Measurements from ENCODE around the gene RGS12. TPM values are rescaled to one million over a fixed set of nuclear protein-coding genes. Genes with fewer than 3 reads are reported as not detected.

Gene RGS12
- total and polyA plus RNA-seq, 2 of the 13 experiments (the other 11 are each of a cell fraction or from before 2014, with no cell fraction given), result 21.0 to 27.7 TPM

DNA sequence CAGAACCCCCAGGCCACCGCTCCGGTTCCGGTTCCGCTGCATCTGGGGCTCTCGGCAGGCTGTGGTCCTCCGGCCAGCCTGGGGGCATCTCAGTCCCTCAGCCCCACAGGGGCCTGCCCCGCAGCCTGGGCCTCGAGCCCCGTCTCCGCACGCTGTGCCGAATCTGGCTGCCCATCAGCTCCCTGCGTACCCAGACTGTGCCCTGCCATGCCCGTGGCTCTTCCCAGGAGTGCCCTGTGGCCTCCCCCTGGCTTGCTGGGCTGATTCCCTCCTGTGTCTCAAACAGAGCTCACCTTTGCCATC is 44.7 kb upstream of the RGS12 start:
- FAIRE-seq (no peak), ATAC-seq (no peak), DNase-seq (ENCODE audit: low spot score) (no peak)
- in situ Hi-C loops (cut with HindIII; ENCODE audit: extremely low pct_ligation_motif_present, low pct_unique_long_range_greater_than_20kb), result no loop called here
- no peak overlapping the region for H2AFZ ChIP-seq (ENCODE audit: low read length)
- H4K20me1 ChIP-seq (ENCODE audit: insufficient read depth, low read length), result 0 out of 2 replicates have a peak, but pooled peaks cover 3% of the 10 kb centered on the region
- no peaks in the 10 kb centered on the region for H3K79me2 ChIP-seq (ENCODE audit: insufficient read depth, low read length)
- H3K27ac ChIP-seq (ENCODE audit: extremely low read length, insufficient read depth, low read length), result no peak overlapping the region
- H3K4me1 ChIP-seq (ENCODE audit: insufficient read depth, low read length), result peaks cover 31% of the 10 kb centered on the region
- H3K27me3 ChIP-seq (ENCODE audit: control insufficient read depth in 1 of 2, insufficient read depth in 2 of 2, low read length in 2 of 2), result no peaks in the 10 kb centered on the region
- no peaks in the 10 kb centered on the region for H3K9me3 ChIP-seq (ENCODE audit: low read length)
- BruUV-seq (replicated peaks), result no TSS peak
- no CpG with 5 or more reads among the region's 14 CpGs for WGBS (ENCODE audit: low lambda C conversion rate)
- H3K4me2 ChIP-seq (ENCODE audit: low read depth, low read length), result no peak overlapping the region
- no peak overlapping the region for H3K4me3 ChIP-seq (replicated peaks in 1 of 3; ENCODE audit: insufficient read depth in 1 of 3, low read depth in 2 of 3, low read length in 3 of 3)
- H3K36me3 ChIP-seq (replicated peaks in 1 of 2; ENCODE audit: control insufficient read depth in 1 of 2, insufficient read depth in 2 of 2, low read length in 2 of 2), result no peaks in the 10 kb centered on the region
- POLR2A ChIA-PET, result no interaction called here
- intact Hi-C loops (cut with micrococcal nuclease; ENCODE audit: unreplicated experiment), result no loop called here
- no peak for TF ChIP-seq ATAD3A (CRISPR knock-in tag; IDR thresholded peaks at IDR 0.05)
- no peak for TF ChIP-seq KAT7 (CRISPR knock-in tag; IDR thresholded peaks at IDR 0.05; ENCODE audit: borderline replicate concordance)
- TF ChIP-seq, protein P1, sequence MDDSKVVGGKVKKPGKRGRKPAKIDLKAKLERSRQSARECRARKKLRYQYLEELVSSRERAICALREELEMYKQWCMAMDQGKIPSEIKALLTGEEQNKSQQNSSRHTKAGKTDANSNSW (CRISPR knock-in tag; IDR thresholded peaks at IDR 0.05; ENCODE audit: borderline replicate concordance), result no peak
- TF ChIP-seq, protein P2, sequence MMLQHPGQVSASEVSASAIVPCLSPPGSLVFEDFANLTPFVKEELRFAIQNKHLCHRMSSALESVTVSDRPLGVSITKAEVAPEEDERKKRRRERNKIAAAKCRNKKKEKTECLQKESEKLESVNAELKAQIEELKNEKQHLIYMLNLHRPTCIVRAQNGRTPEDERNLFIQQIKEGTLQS (CRISPR knock-in tag; IDR thresholded peaks at IDR 0.05), result no peak
- TF ChIP-seq, protein P3, sequence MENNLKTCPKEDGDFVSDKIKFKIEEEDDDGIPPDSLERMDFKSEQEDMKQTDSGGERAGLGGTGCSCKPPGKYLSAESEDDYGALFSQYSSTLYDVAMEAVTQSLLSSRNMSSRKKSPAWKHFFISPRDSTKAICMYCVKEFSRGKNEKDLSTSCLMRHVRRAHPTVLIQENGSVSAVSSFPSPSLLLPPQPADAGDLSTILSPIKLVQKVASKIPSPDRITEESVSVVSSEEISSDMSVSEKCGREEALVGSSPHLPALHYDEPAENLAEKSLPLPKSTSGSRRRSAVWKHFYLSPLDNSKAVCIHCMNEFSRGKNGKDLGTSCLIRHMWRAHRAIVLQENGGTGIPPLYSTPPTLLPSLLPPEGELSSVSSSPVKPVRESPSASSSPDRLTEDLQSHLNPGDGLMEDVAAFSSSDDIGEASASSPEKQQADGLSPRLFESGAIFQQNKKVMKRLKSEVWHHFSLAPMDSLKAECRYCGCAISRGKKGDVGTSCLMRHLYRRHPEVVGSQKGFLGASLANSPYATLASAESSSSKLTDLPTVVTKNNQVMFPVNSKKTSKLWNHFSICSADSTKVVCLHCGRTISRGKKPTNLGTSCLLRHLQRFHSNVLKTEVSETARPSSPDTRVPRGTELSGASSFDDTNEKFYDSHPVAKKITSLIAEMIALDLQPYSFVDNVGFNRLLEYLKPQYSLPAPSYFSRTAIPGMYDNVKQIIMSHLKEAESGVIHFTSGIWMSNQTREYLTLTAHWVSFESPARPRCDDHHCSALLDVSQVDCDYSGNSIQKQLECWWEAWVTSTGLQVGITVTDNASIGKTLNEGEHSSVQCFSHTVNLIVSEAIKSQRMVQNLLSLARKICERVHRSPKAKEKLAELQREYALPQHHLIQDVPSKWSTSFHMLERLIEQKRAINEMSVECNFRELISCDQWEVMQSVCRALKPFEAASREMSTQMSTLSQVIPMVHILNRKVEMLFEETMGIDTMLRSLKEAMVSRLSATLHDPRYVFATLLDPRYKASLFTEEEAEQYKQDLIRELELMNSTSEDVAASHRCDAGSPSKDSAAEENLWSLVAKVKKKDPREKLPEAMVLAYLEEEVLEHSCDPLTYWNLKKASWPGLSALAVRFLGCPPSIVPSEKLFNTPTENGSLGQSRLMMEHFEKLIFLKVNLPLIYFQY (CRISPR knock-in tag; IDR thresholded peaks at IDR 0.05; ENCODE audit: borderline replicate concordance), result no peak
- TF ChIP-seq TMF1 (CRISPR knock-in tag; IDR thresholded peaks at IDR 0.05; ENCODE audit: low read depth), result no peak
- TF ChIP-seq, protein P4, sequence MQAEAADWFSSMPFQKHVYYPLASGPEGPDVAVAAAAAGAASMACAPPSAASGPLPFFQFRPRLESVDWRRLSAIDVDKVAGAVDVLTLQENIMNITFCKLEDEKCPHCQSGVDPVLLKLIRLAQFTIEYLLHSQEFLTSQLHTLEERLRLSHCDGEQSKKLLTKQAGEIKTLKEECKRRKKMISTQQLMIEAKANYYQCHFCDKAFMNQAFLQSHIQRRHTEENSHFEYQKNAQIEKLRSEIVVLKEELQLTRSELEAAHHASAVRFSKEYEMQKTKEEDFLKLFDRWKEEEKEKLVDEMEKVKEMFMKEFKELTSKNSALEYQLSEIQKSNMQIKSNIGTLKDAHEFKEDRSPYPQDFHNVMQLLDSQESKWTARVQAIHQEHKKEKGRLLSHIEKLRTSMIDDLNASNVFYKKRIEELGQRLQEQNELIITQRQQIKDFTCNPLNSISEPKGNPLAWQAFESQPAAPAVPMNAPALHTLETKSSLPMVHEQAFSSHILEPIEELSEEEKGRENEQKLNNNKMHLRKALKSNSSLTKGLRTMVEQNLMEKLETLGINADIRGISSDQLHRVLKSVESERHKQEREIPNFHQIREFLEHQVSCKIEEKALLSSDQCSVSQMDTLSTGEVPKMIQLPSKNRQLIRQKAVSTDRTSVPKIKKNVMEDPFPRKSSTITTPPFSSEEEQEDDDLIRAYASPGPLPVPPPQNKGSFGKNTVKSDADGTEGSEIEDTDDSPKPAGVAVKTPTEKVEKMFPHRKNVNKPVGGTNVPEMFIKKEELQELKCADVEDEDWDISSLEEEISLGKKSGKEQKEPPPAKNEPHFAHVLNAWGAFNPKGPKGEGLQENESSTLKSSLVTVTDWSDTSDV (CRISPR knock-in tag; IDR thresholded peaks at IDR 0.05), result no peak
- no peak for TF ChIP-seq POLR2AphosphoS5 (IDR thresholded peaks at IDR 0.05; ENCODE audit: low read depth, low read length)
- TF ChIP-seq, protein P5, sequence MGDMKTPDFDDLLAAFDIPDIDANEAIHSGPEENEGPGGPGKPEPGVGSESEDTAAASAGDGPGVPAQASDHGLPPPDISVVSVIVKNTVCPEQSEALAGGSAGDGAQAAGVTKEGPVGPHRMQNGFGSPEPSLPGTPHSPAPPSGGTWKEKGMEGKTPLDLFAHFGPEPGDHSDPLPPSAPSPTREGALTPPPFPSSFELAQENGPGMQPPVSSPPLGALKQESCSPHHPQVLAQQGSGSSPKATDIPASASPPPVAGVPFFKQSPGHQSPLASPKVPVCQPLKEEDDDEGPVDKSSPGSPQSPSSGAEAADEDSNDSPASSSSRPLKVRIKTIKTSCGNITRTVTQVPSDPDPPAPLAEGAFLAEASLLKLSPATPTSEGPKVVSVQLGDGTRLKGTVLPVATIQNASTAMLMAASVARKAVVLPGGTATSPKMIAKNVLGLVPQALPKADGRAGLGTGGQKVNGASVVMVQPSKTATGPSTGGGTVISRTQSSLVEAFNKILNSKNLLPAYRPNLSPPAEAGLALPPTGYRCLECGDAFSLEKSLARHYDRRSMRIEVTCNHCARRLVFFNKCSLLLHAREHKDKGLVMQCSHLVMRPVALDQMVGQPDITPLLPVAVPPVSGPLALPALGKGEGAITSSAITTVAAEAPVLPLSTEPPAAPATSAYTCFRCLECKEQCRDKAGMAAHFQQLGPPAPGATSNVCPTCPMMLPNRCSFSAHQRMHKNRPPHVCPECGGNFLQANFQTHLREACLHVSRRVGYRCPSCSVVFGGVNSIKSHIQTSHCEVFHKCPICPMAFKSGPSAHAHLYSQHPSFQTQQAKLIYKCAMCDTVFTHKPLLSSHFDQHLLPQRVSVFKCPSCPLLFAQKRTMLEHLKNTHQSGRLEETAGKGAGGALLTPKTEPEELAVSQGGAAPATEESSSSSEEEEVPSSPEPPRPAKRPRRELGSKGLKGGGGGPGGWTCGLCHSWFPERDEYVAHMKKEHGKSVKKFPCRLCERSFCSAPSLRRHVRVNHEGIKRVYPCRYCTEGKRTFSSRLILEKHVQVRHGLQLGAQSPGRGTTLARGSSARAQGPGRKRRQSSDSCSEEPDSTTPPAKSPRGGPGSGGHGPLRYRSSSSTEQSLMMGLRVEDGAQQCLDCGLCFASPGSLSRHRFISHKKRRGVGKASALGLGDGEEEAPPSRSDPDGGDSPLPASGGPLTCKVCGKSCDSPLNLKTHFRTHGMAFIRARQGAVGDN (CRISPR knock-in tag; IDR thresholded peaks at IDR 0.05), result no peak
- no peak overlapping the region for H3K9ac ChIP-seq (ENCODE audit: insufficient read depth, low read depth, low read length)
- CTCF ChIA-PET (ENCODE audit: low intra/inter-chr PET ratio, low total read pairs), result no interaction called here

All from HepG2 (cell line).